Stimulated activated CD8-positive, alpha-beta memory T cell treated with anti-CD3 and anti-CD28 coated beads, Interleukin-7, amount 100 ng/mL, for 48 hours (primary cell): ENCODE data around the gene RAB3B.
A peak's percentile ranks its signal among the peaks of the same experiment; 100 is the strongest.

Experiments
- DNase-seq, 2 donors: peaks; one replicate each; pipeline ENCODE4 v3.0.0-alpha.2; 2020; ENCODE audit warnings: low read depth in 1 of 2; ENCODE audit errors: extremely low read depth in 1 of 2

Gene RAB3B

GRCh38 chr1:51957618-51958017, 32.9 kb downstream of the RAB3B start:
- DNase-seq = no peak

DNA sequence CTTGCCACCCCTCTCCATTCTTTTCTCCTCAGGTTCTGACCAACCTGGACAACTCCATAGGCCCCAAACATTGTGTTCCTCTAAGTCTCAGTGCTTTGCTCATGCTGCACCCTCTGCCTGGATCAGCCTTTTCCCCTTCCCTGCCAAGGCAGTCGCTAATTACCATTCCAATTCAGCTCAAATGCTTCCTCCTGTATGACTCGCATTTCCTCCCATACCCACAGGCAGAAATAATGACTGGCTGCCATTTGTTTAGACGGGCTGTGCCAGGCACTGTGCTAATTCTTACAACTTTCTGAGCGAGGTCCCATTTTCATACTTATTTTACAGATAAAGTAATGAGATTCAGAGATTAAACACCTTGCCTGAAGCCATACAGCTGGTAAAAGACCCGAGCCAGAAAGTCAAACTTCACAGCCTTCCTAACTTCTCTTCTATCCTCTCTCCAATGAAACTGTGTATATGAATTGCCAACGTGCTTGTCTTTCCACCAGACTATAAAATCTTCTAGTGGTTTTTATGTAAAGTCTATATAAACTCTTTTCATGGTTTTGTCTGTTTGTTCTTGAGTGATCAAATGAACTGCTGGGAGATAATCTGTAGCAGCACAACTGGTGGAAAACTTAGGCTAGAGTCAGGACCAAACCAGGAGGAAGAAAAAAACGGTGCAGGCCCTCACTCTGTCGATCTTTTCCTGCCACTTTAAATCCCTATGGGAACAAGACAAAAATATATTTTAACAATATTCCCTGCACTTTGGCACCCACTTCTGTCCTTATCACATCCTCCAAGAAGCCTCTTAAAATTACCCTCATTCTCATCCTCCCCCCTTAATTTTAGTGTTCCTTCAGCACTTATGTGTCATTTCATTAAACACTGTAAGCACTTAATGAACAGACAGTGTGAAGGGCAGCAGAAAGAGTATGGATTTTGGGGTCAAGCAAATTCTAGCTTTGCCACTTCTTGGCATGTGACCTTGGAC, 33.7 kb downstream of the RAB3B start:
- DNase-seq = no peak

DNA sequence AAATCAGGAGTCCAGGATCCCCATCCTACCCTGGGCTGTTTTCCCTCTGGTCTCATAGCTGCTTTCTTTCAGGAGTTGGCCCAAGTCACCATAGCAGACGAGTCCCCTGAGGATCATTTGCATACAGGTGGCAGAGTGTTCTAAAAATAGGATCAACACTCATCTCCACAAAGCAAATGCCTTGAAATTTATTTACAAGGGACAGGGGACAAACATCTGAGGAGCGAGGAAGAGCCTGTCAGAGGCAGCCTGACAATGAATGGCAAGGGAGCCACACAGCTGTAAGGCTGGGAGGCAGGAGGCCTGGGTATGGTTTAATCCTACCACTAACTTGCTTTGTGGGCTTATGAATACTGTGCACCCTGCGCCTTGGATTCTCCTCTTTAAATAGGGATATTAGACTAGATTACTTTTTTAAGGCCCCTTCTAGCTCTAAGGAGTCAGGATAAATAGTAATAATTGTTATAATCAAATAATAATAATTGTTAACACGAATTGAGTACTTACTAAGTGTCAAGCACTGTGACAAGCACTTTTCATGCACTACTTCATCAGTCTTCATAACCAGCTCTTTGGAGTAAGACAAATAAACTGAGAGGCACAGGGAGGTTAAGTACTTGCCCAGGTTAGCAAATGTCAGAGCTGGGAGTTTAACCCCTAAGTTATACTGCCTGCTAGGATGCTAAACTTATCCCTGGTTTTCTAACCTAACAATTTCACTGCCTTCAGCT, 34.5 kb downstream of the RAB3B start:
- no peak for DNase-seq

- no peak for DNase-seq
These were observed 35.7 kb downstream of the RAB3B start for GRCh38 chr1:51954783-51955182.

DNA sequence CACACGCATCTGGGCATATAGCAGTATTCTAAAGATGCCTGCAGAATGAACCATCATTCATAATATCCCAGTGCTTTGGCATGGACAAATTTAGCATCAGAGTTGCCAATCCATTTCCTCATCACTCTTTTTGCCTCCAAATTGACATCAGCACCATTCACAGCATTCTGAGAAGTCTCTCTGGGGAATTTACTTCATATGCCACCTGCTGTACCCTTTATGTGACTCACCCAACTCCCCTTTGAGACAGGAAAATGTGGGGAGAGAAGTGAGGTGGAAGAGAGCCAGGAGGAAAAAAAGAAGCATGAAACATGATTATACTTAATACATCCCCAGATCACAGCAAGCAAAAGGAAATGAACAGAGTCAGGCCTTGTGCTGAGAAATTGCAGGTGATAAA, 37.4 kb downstream of the RAB3B start:
- DNase-seq = no peak

- no peak for DNase-seq
These were observed 37.9 kb downstream of the RAB3B start for GRCh38 chr1:51952638-51953037.

DNA sequence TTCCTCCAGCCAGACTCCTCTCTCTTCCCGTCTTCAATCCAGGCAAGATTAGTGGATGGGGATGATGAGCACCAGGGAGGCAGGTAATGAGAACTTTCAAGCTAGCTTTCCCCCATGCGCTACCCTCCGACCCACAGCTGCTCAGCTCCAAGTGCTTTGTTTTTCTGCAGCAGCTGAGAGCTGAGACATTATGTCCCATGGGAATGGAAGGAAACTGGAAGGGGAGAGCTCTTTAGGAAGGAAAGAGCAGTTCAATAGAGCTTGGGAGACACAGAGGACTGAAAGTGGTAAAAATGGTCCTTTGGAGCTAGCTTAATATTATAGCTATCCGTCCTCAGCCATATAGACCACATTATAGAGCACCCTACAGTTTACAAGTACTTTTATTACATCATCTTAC, 39.8 kb downstream of the RAB3B start:
- DNase-seq = no peak

- no peak for DNase-seq
These were observed 41.3 kb downstream of the RAB3B start for GRCh38 chr1:51949014-51949702.

GRCh38 chr1:51948491-51948915, 42.0 kb downstream of the RAB3B start:
- DNase-seq = no peak

DNA sequence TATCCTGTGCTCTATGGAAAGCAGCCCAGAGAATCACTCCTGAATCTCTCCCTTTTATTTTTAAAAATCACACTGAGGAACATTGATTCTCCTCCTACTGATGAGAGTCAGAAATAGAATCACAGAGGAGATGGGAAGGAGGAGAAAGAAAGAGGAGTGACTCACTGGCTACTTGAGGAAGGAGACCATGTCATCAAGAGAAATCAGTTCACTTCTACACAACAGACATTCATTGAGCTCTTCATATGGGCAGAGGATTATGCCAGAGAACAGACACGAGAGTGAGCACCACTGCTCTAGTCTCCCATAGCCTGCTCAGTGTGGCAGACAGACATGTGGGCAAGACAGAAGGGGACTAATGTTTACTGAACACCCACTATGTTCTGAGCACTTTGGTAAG, 44.2 kb downstream of the RAB3B start:
- DNase-seq = no peak

- DNase-seq = no peak
These were observed 44.9 kb downstream of the RAB3B start for GRCh38 chr1:51945591-51945990.

- DNase-seq = no peak
These were observed 48.2 kb downstream of the RAB3B start for GRCh38 chr1:51942281-51942680.

GRCh38 chr1:51941528-51941927, 49.0 kb downstream of the RAB3B start:
- DNase-seq = no peak

GRCh38 chr1:51937112-51937511, 53.4 kb downstream of the RAB3B start:
- no peak for DNase-seq

DNA sequence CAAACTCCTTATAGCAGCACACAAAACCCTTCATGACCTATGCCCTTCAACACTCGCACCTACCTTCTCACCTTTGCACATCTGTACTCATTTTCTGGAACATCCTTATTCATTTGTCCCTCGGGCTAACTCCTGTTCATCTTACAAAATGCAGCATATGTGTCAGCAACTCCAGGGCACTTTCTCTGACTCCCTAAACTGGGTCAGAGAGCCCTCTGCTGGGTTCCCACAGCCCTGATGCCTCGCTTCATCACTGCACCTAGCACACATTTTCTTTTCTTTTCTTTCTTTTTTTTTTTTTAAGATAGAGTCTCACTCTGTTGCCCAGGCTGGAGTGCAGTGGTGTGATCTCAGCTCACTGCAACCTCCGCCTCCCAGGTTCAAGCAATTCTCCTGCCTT, 54.0 kb downstream of the RAB3B start:
- DNase-seq = no peak

GRCh38 chr1:51933344-51933743, 57.2 kb downstream of the RAB3B start:
- no peak for DNase-seq

DNA sequence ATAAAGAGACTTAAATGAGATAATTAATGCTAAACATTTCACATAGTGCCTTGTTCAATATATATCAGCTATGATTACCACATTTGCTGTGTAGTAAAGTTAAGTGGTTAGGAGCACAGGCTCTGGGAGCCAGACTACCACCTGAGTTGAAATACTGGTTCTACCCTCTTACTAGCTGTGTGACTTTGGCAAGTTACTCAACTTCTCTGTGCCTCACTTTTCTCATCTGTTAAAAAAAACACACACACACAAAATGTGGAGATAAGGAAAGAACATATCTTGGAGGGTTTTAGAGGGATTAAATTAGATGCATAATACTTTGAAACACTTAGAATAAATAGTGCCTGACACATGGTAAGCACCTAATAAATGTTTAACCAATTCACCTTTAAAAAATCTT, 60.2 kb downstream of the RAB3B start:
- DNase-seq = no peak

DNA sequence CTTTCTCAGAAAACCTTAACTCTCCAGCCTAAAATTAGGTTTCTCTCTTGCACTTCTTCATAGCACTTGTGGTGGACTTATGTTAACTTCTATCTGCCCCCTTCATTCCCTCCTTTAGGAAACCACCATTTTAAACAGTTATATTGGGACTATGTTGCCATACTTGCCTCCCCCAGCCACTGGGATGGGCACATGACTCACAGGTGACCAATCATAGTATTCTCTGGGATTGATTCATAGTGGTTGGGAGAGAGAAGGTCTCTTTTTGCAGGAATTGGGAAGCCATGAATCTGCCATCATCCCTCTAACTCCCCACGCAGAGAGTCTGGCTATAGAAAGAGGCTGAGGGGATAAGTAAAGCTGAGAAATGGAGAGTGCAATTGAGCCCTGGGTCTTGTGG, 61.6 kb downstream of the RAB3B start:
- DNase-seq = no peak

DNA sequence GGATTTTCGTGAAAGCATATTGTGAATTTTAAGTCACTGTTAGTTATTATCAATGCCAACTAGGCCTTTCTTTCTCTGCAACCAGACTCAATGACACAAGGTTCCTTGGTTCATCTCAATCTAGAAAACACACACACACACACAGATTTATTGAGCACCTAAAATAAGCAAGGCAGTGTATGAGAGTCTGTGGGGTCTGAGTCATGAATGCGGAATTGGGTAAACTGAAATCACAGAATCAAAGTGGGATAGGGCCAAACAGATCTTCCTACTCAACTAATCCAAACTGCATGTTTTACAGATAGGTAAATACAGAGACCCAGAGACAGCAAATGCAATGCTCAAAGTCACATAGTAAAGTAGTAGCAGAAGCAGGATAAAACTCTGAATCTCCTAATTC, 63.5 kb downstream of the RAB3B start:
- no peak for DNase-seq

DNA sequence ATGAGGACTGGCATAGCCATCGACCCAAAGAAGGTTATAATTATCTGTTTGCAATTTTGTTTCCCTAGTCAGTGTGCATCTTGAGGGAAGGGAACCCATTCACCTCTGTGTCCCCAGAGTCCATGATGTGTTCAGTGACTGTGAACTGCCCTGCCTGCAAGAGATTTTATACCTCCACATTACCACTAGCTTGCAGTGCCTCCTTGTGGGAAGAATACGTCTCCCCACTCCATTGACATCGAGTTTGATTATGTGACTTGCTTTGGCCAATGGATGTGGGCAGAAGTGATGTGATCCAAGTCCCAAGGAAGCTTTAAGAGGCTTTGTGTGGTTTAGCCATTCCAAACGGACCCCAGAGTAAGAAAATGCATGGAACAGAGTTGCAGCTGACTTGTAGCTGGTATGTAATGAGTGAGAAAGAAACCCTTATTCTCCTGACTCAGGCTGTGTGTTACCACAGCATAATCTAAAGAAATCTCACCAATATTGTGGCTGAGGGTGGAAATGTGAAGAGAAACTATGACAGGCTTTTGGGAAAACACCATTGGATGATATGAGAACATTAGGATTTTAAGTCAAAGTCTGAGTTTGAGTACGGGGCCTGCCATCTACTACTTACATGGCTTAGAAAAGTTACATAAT, 64.2 kb downstream of the RAB3B start:
- no peak for DNase-seq

GRCh38 chr1:51924455-51924854, 66.0 kb downstream of the RAB3B start:
- DNase-seq = peak in 1 of 2 donors; percentile 49
